ENCODE data around the gene SLC26A1.

Gene SLC26A1, protein sequence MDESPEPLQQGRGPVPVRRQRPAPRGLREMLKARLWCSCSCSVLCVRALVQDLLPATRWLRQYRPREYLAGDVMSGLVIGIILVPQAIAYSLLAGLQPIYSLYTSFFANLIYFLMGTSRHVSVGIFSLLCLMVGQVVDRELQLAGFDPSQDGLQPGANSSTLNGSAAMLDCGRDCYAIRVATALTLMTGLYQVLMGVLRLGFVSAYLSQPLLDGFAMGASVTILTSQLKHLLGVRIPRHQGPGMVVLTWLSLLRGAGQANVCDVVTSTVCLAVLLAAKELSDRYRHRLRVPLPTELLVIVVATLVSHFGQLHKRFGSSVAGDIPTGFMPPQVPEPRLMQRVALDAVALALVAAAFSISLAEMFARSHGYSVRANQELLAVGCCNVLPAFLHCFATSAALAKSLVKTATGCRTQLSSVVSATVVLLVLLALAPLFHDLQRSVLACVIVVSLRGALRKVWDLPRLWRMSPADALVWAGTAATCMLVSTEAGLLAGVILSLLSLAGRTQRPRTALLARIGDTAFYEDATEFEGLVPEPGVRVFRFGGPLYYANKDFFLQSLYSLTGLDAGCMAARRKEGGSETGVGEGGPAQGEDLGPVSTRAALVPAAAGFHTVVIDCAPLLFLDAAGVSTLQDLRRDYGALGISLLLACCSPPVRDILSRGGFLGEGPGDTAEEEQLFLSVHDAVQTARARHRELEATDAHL

DNA sequence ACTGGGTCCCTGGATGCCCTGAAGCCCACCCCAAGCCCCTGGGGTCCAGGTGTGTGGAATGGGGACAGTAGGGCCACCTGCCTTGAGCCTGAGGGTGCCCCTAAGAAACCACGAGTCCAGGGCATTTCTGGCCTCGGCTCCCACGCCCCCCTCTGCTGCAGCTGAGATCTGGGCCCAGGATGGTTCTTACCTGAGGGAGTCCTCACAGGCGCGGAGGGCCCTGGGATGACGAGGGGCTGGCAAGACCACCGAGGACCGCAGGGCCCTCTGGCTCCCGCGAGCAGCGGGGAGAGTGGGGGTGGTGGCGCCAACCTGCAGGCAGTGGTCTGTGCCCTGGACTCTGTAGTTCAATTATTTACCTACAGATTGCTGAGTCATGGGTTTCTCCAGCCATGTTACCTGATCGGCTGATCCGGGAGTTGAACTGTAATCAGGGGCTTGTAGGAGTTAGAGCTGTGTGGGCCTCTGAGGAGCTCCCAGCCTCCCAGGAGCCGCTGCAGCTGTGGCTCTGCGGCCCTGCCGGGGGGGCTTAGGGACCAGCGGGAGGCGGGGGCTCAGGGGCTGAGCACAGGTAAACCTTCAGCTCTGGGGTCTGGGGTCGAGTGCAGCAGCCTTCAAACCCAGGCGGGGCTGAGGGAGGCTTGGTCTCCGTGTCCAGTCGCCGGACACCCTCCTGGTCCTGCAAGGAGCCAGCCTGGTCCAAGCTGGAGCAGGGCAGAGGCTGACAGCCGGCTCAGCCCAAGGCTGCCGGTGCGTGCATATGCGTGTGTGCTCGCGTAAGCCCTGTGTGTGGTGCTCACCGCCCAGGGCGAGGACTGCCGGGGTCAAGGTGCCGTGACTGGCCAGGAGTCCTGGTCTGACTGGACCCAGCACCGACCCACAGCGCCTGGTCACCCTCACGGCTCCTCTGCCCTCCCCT is at the start of gene SLC26A1:
Gene SLC26A1, minus strand, starts transcription at position 294 of the 919 bp plus-strand sequence. CDS start 1,701 bp downstream, outside the sequence.
- no peak for DNase-seq

- DNase-seq = no peak
Measured at GRCh38 chr4:1042352-1043055, 49.3 kb upstream of the SLC26A1 start.

DNA sequence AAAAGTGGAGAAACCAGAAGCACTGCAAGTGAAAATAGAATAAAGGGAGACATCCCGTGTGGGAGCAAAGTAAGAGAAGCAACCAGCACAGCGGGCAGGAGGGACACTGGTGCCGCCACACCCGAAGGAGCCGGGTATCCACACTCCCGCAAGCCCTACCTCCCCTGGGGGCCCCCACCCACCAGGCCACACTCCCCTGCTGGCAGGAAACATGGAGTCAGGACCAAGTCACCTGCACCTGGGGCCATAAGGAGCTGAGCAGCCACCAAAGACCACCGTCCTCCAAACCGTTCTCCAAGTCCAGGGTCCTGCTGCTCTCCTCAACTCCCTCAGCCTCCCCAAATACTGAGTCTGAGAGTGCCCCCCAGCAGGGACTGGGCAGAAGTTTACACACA is 48.7 kb upstream of the SLC26A1 start:
- no peak for DNase-seq

- no peak for DNase-seq
Measured at GRCh38 chr4:1041147-1041935, 48.1 kb upstream of the SLC26A1 start.

DNA sequence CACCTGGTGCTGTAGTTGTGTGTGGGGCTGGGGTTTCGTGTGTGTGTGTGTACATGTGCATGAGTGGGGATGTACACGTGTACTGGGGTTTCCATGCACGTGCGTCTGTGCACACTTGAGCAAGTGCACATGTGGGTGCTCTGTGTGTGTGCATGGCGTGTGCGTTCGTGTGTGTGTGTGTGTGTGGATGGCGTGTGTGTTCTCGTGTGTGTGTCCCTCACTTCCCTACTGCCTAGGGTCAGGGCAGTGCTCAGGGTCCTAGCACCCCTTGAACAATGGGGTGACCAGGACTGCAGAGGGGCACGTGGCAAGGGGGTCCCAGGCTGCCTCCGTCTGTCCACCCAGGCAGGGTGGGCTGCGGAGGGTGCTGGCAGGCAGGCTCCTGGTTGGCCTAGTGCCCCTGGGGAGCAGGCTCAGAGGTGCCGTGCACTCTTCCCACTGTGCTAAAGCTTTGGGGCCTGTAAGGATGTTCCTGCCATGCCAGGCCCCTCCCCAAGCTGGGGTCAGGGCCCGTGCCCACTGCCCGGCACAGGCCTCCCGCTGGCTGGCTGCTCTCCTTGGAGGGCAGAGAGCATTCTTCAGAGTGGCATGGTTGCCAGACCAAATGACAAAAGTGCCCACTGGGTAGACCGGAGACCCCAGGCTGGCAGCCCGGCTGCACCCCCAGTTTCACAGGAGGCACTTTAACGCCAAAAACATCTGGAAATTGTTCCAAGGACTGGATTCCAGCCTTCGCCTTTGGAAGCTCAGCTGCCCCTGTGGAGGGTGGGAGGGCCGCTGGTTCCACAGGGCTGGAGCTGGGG is 47.3 kb upstream of the SLC26A1 start:
- no peak for DNase-seq

GRCh38 chr4:1039493-1040343 is 46.5 kb upstream of the SLC26A1 start:
- no peak for DNase-seq

- DNase-seq = no peak
Measured at GRCh38 chr4:1038948-1039492, 45.8 kb upstream of the SLC26A1 start.

DNA sequence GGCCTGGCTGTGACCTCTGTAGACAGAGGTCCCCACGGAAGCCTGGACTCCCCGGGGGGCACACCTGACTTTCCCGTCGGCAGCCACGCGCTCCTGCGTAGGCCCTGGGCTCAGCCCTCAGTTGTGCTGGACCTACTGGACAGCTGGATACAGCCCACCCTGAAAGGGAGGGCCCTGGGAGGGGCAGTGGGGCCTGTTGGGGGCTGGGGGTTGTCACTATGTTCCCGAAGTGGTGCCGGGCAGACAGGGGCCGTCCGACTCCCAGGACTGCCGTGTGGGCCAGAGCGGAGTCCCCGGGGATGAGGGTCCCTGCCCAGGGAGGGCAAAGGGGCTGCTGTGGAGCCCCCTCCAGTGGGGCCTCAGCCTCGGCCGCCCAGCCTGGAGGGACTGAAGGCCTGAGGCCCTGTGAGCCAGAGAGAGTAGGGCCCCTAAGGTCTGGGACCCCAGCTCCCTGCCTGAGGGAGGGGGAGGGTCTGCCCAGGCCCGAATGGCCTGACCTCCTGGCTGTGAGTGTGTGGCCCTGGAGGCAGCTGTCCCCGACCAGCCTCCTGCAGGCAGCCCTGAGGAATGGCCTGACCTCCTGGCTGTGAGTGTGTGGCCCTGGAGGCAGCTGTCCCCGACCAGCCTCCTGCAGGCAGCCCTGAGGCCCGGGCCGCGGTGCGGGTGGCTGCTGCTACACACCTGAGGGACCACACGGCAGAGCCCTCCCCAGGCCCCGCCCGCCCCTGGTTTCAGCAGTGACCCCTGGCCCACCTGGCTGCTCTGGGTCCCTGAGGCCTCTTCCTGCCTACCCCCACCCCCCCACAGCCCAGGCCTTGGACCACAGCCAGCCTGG is 44.0 kb upstream of the SLC26A1 start:
- DNase-seq = no peak

DNA sequence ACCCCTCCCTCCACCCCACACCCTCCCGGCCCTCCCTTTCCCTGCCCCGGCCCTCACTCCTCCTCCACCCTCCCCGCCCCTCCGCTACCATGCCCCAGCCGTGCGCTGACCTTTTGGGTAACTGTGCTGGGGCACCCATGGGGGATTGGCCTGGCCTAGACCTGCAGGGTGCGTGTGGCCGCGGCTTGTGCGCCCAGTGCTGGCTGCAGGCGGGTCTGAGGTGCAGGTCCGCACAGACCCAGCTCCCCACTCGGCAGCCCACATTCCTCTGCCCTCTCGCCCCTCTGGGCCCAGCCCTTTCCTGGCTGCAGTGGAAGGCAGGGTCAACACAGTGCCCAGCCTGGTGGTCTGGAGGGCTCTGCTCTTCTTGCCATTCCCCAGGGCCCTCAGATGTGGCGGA is 42.9 kb upstream of the SLC26A1 start:
- DNase-seq = no peak

- DNase-seq = no peak
Measured at GRCh38 chr4:1035510-1035909, 42.3 kb upstream of the SLC26A1 start.

- no peak for DNase-seq
Measured at GRCh38 chr4:1033840-1034551, 40.8 kb upstream of the SLC26A1 start.

GRCh38 chr4:1032861-1033260 is 39.7 kb upstream of the SLC26A1 start:
- no peak for DNase-seq

- no peak for DNase-seq
Measured at GRCh38 chr4:1031956-1032795, 39.0 kb upstream of the SLC26A1 start.

- no peak for DNase-seq
Measured at GRCh38 chr4:1031346-1031745, 38.1 kb upstream of the SLC26A1 start.

DNA sequence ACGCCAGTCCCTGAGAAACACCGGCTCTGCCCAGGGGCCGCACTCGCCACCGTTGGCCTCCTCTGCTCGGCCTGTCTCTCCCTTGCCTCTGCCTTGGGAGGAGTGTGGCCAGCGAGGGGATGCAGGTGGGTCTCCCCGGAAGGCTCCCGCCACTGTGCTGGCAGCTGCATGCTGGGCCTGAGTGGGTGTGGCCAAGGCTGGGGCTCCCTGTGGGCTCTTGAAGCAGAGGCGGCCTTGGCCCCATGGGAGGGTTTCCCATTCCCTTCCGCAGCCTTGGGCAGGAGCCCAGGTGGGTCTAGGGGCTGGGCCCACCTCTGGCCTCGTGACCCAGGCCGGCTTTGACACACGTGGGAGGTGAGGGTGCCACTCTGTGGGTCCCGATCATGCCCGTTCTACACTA is 37.4 kb upstream of the SLC26A1 start:
- DNase-seq = no peak

GRCh38 chr4:1030031-1030430 is 36.8 kb upstream of the SLC26A1 start:
- DNase-seq = no peak

GRCh38 chr4:1029529-1029928 is 36.3 kb upstream of the SLC26A1 start:
- DNase-seq = no peak

Measured in NCI-H2081 (cell line).